PC-3 (cell line): Measurements from ENCODE around the gene STAT1. TPM values are rescaled to one million over a fixed set of nuclear protein-coding genes. Genes with fewer than 3 reads are reported as not detected.

Source experiments
- ATAC-seq: fragments of 200-7000 bp; cut with Tn5 transposase; 2 replicates; pipeline ENCODE4 v1.9.1; 2020; ENCODE audit warnings: mild to moderate bottlenecking, moderate library complexity
- BruUV-seq: library from RNA; stranded (reverse); fragments of 400-500 nt; replicated peaks from 2 replicates; lab custom pipeline; 2021; lab: Mats Ljungman, UMichigan
- CTCF ChIA-PET: fragments of 300-600 bp; sonication (Branson Sonifier 250); formaldehyde crosslinking; loops from one replicate; lab custom pipeline; 2022; ENCODE audit warnings: antibody characterized with exemption; lab: Charles Lee
- POLR2A ChIA-PET: fragments of 300-600 bp; sonication (Branson Sonifier 250); formaldehyde crosslinking; loops from one replicate; lab custom pipeline; 2022; ENCODE audit warnings: antibody characterized with exemption; ENCODE audit not compliant: unreplicated experiment; lab: Charles Lee
- DNase-seq: peaks from one replicate; pipeline ENCODE4 v3.0.0-alpha.2; 2015
- H2AFZ ChIP-seq: fragments of 300-600 bp; sonication (generic); 2 replicates; pipeline ENCODE4 v1.6.0; 2016; ENCODE audit warnings: antibody characterized with exemption, low read length
- H3F3A ChIP-seq: fragments of 300-600 bp; sonication (generic); one replicate; pipeline ENCODE4 v1.6.0; 2017; ENCODE audit warnings: antibody characterized with exemption, low read length, control low read depth, mild to moderate bottlenecking; ENCODE audit not compliant: unreplicated experiment
- H3K27ac ChIP-seq: fragments of 300-600 bp; sonication (generic); 2 replicates; pipeline ENCODE4 v1.5.1; 2016; ENCODE audit warnings: mild to moderate bottlenecking, low read length
- H3K27me3 ChIP-seq: fragments of 300-600 bp; sonication (generic); 2 replicates; pipeline ENCODE4 v1.6.1; 2016; ENCODE audit warnings: low read length, mixed read lengths
- H3K36me3 ChIP-seq: fragments of 300-600 bp; sonication (generic); 2 replicates; pipeline ENCODE4 v1.6.1; 2016; ENCODE audit warnings: low read depth, mixed run types, low read length, mixed read lengths
- H3K4me1 ChIP-seq: fragments of 300-600 bp; sonication (generic); 2 replicates; pipeline ENCODE4 v1.5.1; 2016; ENCODE audit warnings: low read length; ENCODE audit not compliant: insufficient read depth
- H3K4me2 ChIP-seq: fragments of 300-600 bp; sonication (generic); 2 replicates; pipeline ENCODE4 v1.6.0; 2016; ENCODE audit warnings: low read length
- H3K4me3 ChIP-seq: fragments of 300-600 bp; sonication (generic); 2 replicates; pipeline ENCODE4 v1.5.1; 2016; ENCODE audit warnings: mild to moderate bottlenecking, low read length, mixed read lengths
- H3K79me2 ChIP-seq: fragments of 300-600 bp; sonication (generic); 2 replicates; pipeline ENCODE4 v1.6.1; 2017; ENCODE audit warnings: low read length, mixed read lengths
- H3K9ac ChIP-seq: fragments of 300-600 bp; sonication (generic); 2 replicates; pipeline ENCODE4 v1.6.0; 2016; ENCODE audit warnings: mild to moderate bottlenecking, low read length
- H3K9me2 ChIP-seq: fragments of 300-600 bp; sonication (generic); replicated peaks from 2 replicates; pipeline ENCODE4 v1.6.1; 2016; ENCODE audit warnings: mixed run types, low read length, mixed read lengths
- H3K9me3 ChIP-seq: fragments of 300-600 bp; sonication (generic); 2 replicates; pipeline ENCODE4 v1.6.1; 2016; ENCODE audit warnings: low read length, mixed read lengths
- H4K20me1 ChIP-seq: fragments of 300-600 bp; sonication (generic); 2 replicates; pipeline ENCODE4 v1.6.1; 2016; ENCODE audit warnings: low read length, mixed read lengths
- CTCF ChIP-seq: fragments of 300-600 bp; sonication (generic); conservative IDR thresholded peaks from 2 replicates; pipeline ENCODE4 v1.5.1; 2017; ENCODE audit warnings: antibody characterized with exemption, low read depth, mild to moderate bottlenecking, low read length
- EZH2 ChIP-seq: fragments of 300-600 bp; sonication (generic); IDR thresholded peaks from one replicate; pipeline ENCODE4 v1.6.1; 2017; ENCODE audit warnings: antibody characterized with exemption, mild to moderate bottlenecking, low read length; ENCODE audit not compliant: unreplicated experiment
- EZH2phosphoT487 ChIP-seq: fragments of 300-600 bp; sonication (generic); IDR thresholded peaks from 2 replicates; pipeline ENCODE4 v1.6.1; 2018; ENCODE audit warnings: mild to moderate bottlenecking, antibody characterized with exemption, low read length, borderline replicate concordance
- intact Hi-C: fragments of 100-400 bp; cut with micrococcal nuclease; formaldehyde crosslinking; loops from 2 replicates; pipeline ENCODE4 v1.9.0; 2023
- total RNA-seq: library from RNA; depleted of rRNA; stranded (reverse); fragments of >200 nt; gene quantifications from 2 replicates; pipeline ENCODE4 v1.2.3, GENCODE V29; 2014

STAT1 gene
- total RNA-seq, 1 experiment from 2014 or later = 47.9 TPM

DNA sequence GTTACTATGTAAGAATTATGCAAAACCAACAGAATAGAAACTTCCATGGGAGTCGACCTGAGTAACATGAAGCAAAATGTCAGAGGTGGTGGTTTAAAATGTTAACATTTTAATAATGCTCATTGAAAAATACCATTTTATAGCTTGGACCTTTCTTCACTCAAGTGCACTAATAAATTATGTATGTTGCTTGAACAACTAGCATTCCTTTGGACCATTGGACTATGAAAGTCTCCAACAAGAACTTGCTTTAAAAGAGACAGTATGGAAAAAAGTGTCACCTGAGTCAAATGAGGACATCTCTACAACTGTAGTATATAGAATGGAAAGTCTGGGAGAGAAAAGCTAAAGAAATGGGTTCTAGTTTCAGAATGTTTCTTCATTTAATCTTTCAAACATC, 81.5 kb downstream of the STAT1 start:
- Histone ChIP-seq H3K36me3 (peaks cover 30% of the 10 kb centered on the region), H3F3A (no peaks in the 10 kb centered on the region), H2AFZ (no peak overlapping the region), H3K27ac (no peak overlapping the region), H3K4me1 (no peaks in the 10 kb centered on the region), H3K4me2 (no peak overlapping the region), H3K9ac (no peak overlapping the region), H4K20me1 (no peaks in the 10 kb centered on the region), H3K4me3 (no peak overlapping the region), H3K79me2 (no peaks in the 10 kb centered on the region), H3K27me3 (no peaks in the 10 kb centered on the region), H3K9me2 (no peaks in the 10 kb centered on the region), H3K9me3 (no peaks in the 10 kb centered on the region)
- no peak for DNase-seq
- intact Hi-C loops = no loop called here
- TF ChIP-seq CTCF (no peak), EZH2phosphoT487 (no peak), EZH2 (no peak)
- ATAC-seq = no peak
- ChIA-PET CTCF (no interaction called here), POLR2A (no interaction called here)
- no TSS peak for BruUV-seq

DNA sequence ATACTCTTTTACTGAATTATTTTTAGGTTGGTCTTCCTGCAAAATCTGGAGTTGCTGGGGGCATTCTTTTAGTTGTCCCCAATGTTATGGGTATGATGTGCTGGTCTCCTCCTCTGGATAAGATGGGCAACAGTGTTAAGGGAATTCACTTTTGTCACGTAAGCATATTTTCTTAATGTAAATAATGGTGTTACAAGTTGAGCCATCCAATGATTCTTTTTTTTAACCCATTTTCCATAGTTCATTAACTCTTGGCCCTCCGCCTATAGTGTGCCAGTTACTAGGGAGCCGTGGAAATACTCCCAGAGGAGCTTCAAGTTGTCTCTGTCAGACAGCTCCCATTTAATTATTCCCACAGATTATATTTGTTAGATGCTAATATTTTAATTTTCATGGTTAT, 83.6 kb downstream of the STAT1 start:
- BruUV-seq = no TSS peak
- Histone ChIP-seq H2AFZ (no peak overlapping the region), H3K4me1 (peaks cover under 1% of the 10 kb centered on the region; the same call in 1 of the 2 replicates), H3K27ac (no peak overlapping the region), H3K9me2 (no peaks in the 10 kb centered on the region), H3F3A (no peaks in the 10 kb centered on the region), H3K9ac (no peak overlapping the region), H3K4me3 (no peak overlapping the region), H4K20me1 (no peaks in the 10 kb centered on the region), H3K27me3 (no peaks in the 10 kb centered on the region), H3K79me2 (no peaks in the 10 kb centered on the region), H3K4me2 (no peak overlapping the region), H3K9me3 (no peaks in the 10 kb centered on the region), H3K36me3 (peaks cover 47% of the 10 kb centered on the region)
- ChIA-PET POLR2A (no interaction called here), CTCF (no interaction called here)
- DNase-seq (no peak), ATAC-seq (no peak)
- intact Hi-C loops = no loop called here
- TF ChIP-seq EZH2phosphoT487 (no peak), EZH2 (no peak), CTCF (no peak)

DNA sequence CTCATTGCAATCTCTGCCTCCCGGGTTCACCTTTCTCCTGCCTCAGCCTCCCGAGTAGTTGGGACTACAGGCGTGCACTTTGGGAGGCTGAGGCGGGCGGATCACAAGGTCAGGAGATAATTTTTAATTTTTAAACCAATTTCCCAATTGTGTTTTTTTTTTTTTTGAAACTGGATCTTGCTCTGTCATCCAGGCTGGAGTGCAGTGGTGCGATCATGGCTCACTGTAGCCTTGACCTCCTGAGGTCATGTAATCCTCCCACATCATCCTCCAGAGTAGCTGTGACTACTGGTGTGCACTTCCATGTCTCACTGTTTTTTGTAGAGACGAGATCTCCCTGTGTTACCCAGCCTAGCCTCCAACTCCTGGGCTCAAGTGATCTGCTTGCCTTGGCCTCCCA, 84.1 kb downstream of the STAT1 start:
- Histone ChIP-seq H3K79me2 (no peaks in the 10 kb centered on the region), H3K4me2 (no peak overlapping the region), H3K27ac (no peak overlapping the region), H4K20me1 (no peaks in the 10 kb centered on the region), H3K4me1 (peaks cover 5% of the 10 kb centered on the region), H3K9me2 (no peaks in the 10 kb centered on the region), H3K36me3 (peaks cover 51% of the 10 kb centered on the region), H2AFZ (no peak overlapping the region), H3K9ac (no peak overlapping the region), H3K27me3 (no peaks in the 10 kb centered on the region), H3K9me3 (no peaks in the 10 kb centered on the region), H3K4me3 (no peak overlapping the region), H3F3A (peaks cover 4% of the 10 kb centered on the region)
- no TSS peak for BruUV-seq
- DNase-seq (no peak), ATAC-seq (no peak)
- TF ChIP-seq EZH2phosphoT487 (no peak), EZH2 (no peak), CTCF (no peak)
- POLR2A ChIA-PET = no interaction called here
- CTCF ChIA-PET = no interaction called here
- intact Hi-C loops = no loop called here
